Calu3 (cell line): Measurements from ENCODE around the gene C12orf75. TPM values are rescaled to one million over a fixed set of nuclear protein-coding genes. Genes with fewer than 3 reads are reported as not detected.

Experiments used
- BruUV-seq: library from RNA; stranded (reverse); fragments of 400-500 nt; replicated peaks from 2 replicates; lab custom pipeline; 2021; lab: Mats Ljungman, UMichigan
- CTCF ChIA-PET: fragments of 300-600 bp; sonication (Branson Sonifier 250); formaldehyde crosslinking; loops from one replicate; lab custom pipeline; 2022; ENCODE audit warnings: antibody characterized with exemption; lab: Charles Lee
- DNase-seq: peaks from one replicate; pipeline ENCODE4 v3.0.0; 2022
- H3K27ac Mint-ChIP-seq: one replicate; pipeline ENCODE4 v1.8.0; 2022; ENCODE audit warnings: mixed read lengths; ENCODE audit not compliant: unreplicated experiment
- H3K27me3 Mint-ChIP-seq: one replicate; pipeline ENCODE4 v1.8.0; 2022; ENCODE audit warnings: mixed read lengths; ENCODE audit not compliant: unreplicated experiment
- H3K36me3 Mint-ChIP-seq: one replicate; pipeline ENCODE4 v1.8.0; 2022; ENCODE audit warnings: mild to moderate bottlenecking, moderate library complexity, mixed read lengths; ENCODE audit not compliant: insufficient read depth, unreplicated experiment
- H3K4me1 Mint-ChIP-seq: one replicate; pipeline ENCODE4 v1.8.0; 2022; ENCODE audit warnings: mild to moderate bottlenecking, low read depth, mixed read lengths; ENCODE audit not compliant: unreplicated experiment
- H3K4me3 Mint-ChIP-seq: one replicate; pipeline ENCODE4 v1.8.0; 2022; ENCODE audit warnings: mild to moderate bottlenecking, low read depth, moderate library complexity, mixed read lengths; ENCODE audit not compliant: unreplicated experiment
- H3K9me3 Mint-ChIP-seq: one replicate; pipeline ENCODE4 v1.8.0; 2022; ENCODE audit warnings: low read depth, mixed read lengths; ENCODE audit not compliant: unreplicated experiment
- intact Hi-C: fragments of 100-400 bp; cut with micrococcal nuclease; formaldehyde crosslinking; loops from one replicate; pipeline ENCODE4 v1.10.0; 2022; ENCODE audit not compliant: unreplicated experiment
- total RNA-seq: library from RNA; stranded (reverse); gene quantifications from 2 replicates; pipeline ENCODE4 v1.2.3, GENCODE V29; 2022
- TF ChIP-seq, protein P1 (sequence below): fragments of 200-600 bp; IDR thresholded peaks from one replicate; pipeline ENCODE4 v1.8.0; 2022; ENCODE audit warnings: antibody characterized with exemption; ENCODE audit not compliant: unreplicated experiment

The C12orf75 gene
- total RNA-seq, 1 experiment from 2014 or later: 363 TPM

GRCh38 chr12:105418821-105419291, 88.4 kb downstream of the C12orf75 start:
- CTCF ChIA-PET: interaction anchor here (0.6 kb wide), 1 partner anchor 64 kb away, joined by 5 read pairs; no protein-coding TSS in a partner anchor
- TF ChIP-seq, protein P1, sequence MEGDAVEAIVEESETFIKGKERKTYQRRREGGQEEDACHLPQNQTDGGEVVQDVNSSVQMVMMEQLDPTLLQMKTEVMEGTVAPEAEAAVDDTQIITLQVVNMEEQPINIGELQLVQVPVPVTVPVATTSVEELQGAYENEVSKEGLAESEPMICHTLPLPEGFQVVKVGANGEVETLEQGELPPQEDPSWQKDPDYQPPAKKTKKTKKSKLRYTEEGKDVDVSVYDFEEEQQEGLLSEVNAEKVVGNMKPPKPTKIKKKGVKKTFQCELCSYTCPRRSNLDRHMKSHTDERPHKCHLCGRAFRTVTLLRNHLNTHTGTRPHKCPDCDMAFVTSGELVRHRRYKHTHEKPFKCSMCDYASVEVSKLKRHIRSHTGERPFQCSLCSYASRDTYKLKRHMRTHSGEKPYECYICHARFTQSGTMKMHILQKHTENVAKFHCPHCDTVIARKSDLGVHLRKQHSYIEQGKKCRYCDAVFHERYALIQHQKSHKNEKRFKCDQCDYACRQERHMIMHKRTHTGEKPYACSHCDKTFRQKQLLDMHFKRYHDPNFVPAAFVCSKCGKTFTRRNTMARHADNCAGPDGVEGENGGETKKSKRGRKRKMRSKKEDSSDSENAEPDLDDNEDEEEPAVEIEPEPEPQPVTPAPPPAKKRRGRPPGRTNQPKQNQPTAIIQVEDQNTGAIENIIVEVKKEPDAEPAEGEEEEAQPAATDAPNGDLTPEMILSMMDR: no peak
- no peak for DNase-seq
- Mint-ChIP-seq H3K27me3 (no peaks in the 10 kb centered on the region), H3K9me3 (no peaks in the 10 kb centered on the region), H3K36me3 (no peaks in the 10 kb centered on the region), H3K4me1 (peaks cover 15% of the 10 kb centered on the region), H3K27ac (no peak overlapping the region), H3K4me3 (no peak overlapping the region)
- BruUV-seq: no TSS peak
- intact Hi-C loops: no loop called here

- CTCF ChIA-PET: interaction anchor here (1.9 to 2.2 kb wide), 3 partner anchors 718 to 804 kb away, joined by 16 to 26 read pairs (median 21); partner anchors contain the start of gene NUAK1
- DNase-seq: no peak
- Mint-ChIP-seq H3K4me3 (no peak overlapping the region), H3K36me3 (no peaks in the 10 kb centered on the region), H3K27me3 (no peaks in the 10 kb centered on the region), H3K4me1 (peaks cover 15% of the 10 kb centered on the region), H3K9me3 (no peaks in the 10 kb centered on the region), H3K27ac (no peak overlapping the region)
- no TSS peak for BruUV-seq
- intact Hi-C loops: loop anchor here (1.0 to 10.0 kb wide), 6 partner anchors 285 to 805 kb away; no protein-coding TSS in a partner anchor
- TF ChIP-seq, protein P1: no peak
Observed at GRCh38 chr12:105419606-105420005, 89.1 kb downstream of the C12orf75 start.

DNA sequence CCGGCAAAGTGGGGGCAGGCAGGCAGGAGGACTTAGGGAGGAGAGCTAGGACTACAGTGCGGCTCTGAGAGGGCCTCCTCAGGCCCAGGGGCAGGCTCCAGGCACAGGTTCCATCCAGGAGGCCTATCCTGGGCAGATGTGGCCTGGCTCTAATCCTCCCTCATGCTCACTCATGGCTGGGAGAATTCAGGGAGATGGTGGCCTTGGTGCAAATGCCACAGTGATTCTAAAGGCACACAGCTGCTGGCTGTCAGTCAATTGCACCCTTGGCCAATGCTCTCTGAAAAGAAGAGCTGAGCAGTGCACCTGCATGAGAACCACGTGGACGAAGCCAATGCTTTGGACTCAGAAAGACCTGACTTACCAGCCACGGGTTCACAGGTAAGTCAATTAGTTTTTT, 89.6 kb downstream of the C12orf75 start:
- Mint-ChIP-seq H3K4me3 (no peak overlapping the region), H3K36me3 (no peaks in the 10 kb centered on the region), H3K27me3 (no peaks in the 10 kb centered on the region), H3K4me1 (peaks cover 16% of the 10 kb centered on the region), H3K9me3 (no peaks in the 10 kb centered on the region), H3K27ac (no peak overlapping the region)
- no TSS peak for BruUV-seq
- CTCF ChIA-PET: interaction anchor here (1.0 to 2.2 kb wide), 9 partner anchors 26 to 807 kb away, joined by 3 to 26 read pairs (median 7); partner anchors contain the start of gene NUAK1
- TF ChIP-seq, protein P1: no peak
- intact Hi-C loops: loop anchor here (1.0 to 10.0 kb wide), 6 partner anchors 285 to 804 kb away; no protein-coding TSS in a partner anchor
- no peak for DNase-seq

DNA sequence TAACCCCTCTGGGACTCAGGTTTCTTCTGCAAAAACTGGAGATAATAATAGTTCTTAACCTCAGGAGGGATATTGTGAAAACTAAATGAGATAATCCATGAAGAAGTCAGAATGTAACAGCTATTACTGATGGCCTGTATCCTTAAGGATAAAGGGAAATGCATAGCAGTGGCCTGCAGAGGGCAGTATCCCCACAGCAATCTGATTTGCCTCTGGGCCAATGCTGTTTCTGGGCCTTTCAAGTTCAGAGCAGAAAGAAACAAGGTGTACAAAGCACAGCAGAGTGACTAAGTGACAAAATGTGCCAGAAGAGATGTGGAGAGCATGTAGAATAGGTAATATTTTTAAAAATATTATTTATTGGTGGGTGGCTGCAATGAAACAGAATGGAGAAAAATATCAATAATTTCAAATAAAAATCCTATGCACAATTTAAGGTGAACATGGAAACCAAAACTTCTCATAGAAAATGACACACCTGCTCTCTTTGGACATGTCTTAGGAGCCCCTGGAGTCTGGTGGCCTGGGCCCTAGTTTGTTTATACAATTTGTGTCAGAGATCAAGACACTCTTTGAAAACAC, 90.3 kb downstream of the C12orf75 start:
- Mint-ChIP-seq H3K9me3 (no peaks in the 10 kb centered on the region), H3K36me3 (no peaks in the 10 kb centered on the region), H3K27ac (no peak overlapping the region), H3K4me1 (peaks cover 23% of the 10 kb centered on the region), H3K4me3 (no peak overlapping the region), H3K27me3 (no peaks in the 10 kb centered on the region)
- DNase-seq: peak; percentile 85
- CTCF ChIA-PET: interaction anchor here (1.0 to 2.2 kb wide), 9 partner anchors 25 to 807 kb away, joined by 3 to 26 read pairs (median 7); partner anchors contain the start of gene NUAK1
- intact Hi-C loops: loop anchor here (1.0 to 10.0 kb wide), 6 partner anchors 284 to 804 kb away; no protein-coding TSS in a partner anchor
- TF ChIP-seq, protein P1: peak; percentile 85
- no TSS peak for BruUV-seq

Other genes with a start within 250 kb of the C12orf75 start
- 16.3 and 19.3 TPM in 2 replicates for gene ALDH1L2, start 246.2 kb upstream of the C12orf75 start, total RNA-seq
- 70.1 and 73.0 TPM in 2 replicates for gene WASHC4, start 223.0 kb upstream of the C12orf75 start, total RNA-seq
- 35.9 and 45.8 TPM in 2 replicates for gene APPL2, start 94.5 kb upstream of the C12orf75 start, total RNA-seq